Gastrocnemius medialis (tissue), 4 donors: Measurements from ENCODE around the gene TEX38.

Experiments
- POLR2A ChIP-seq, 2 donors: fragments of 450-650 bp; IDR thresholded peaks; one replicate each; pipeline ENCODE4 v1.6.1; 2017; ENCODE audit warnings: antibody characterized with exemption in 2 of 2, mild to moderate bottlenecking in 2 of 2, moderate library complexity in 2 of 2
- TF ChIP-seq, protein P1 (sequence below), 5 experiments: fragments of 450-650 bp in 3 of 5; fragments of 200-600 bp in 2 of 5; sonication (generic) in 2 of 5; IDR thresholded peaks in 4 of 5; conservative IDR thresholded peaks in 1 of 5; 1 replicate in 4 of 5; 2 replicates in 1 of 5; pipeline ENCODE4 v1.5.1; 2016 to 2019; ENCODE audit warnings: antibody characterized with exemption in 5 of 5, mild to moderate bottlenecking in 3 of 5, moderate library complexity in 3 of 5

DNA sequence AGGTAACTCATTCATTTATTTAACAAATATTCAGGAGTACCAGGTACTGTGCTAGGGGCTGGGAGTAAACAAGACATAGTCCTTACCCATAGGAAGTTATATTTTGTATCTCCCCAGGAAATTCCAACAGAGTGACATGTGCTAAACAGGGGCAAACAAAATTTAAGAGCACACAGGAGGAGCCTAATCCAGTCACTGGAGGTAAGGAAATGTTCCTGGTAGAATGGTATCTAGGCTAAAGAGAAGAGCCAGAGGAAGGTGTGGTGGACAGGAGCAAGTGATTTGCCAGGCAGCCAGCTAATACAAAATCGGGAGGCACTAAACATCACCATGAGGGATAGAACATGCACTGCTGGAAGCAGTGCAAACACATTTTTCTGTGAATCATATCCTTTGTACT lies 10.4 kb downstream of the TEX38 start:
- TF ChIP-seq, protein P1, sequence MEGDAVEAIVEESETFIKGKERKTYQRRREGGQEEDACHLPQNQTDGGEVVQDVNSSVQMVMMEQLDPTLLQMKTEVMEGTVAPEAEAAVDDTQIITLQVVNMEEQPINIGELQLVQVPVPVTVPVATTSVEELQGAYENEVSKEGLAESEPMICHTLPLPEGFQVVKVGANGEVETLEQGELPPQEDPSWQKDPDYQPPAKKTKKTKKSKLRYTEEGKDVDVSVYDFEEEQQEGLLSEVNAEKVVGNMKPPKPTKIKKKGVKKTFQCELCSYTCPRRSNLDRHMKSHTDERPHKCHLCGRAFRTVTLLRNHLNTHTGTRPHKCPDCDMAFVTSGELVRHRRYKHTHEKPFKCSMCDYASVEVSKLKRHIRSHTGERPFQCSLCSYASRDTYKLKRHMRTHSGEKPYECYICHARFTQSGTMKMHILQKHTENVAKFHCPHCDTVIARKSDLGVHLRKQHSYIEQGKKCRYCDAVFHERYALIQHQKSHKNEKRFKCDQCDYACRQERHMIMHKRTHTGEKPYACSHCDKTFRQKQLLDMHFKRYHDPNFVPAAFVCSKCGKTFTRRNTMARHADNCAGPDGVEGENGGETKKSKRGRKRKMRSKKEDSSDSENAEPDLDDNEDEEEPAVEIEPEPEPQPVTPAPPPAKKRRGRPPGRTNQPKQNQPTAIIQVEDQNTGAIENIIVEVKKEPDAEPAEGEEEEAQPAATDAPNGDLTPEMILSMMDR (IDR thresholded peaks at IDR 0.05 in 4 of 5, conservative IDR thresholded peaks at IDR 0.05 in 1 of 5) = no peak
- TF ChIP-seq POLR2A (IDR thresholded peaks at IDR 0.05) = no peak
